IMR-90 (cell line): Measurements from ENCODE around the gene INPP5A. TPM values are rescaled to one million over a fixed set of nuclear protein-coding genes. Genes with fewer than 3 reads are reported as not detected.

Source experiments
- ATAC-seq: fragments of 200-7000 bp; cut with Tn5 transposase; 2 replicates; pipeline ENCODE4 v1.9.1; 2020; ENCODE audit warnings: low read depth, mild to moderate bottlenecking, moderate library complexity
- BruUV-seq: library from RNA; stranded (reverse); fragments of 400-500 nt; replicated peaks from 2 replicates; lab custom pipeline; 2021; lab: Mats Ljungman, UMichigan
- CTCF ChIA-PET: fragments of 300-600 bp; formaldehyde crosslinking; extraction: SDS; loops from one replicate; lab custom pipeline; 2021; ENCODE audit warnings: antibody characterized with exemption; lab: Yijun Ruan, JAX
- POLR2A ChIA-PET: fragments of 300-600 bp; sonication (Branson Sonifier 250); formaldehyde crosslinking; loops from one replicate; lab custom pipeline; 2022; ENCODE audit warnings: antibody characterized with exemption; ENCODE audit not compliant: unreplicated experiment; lab: Charles Lee
- DNase-seq: peaks from one replicate; pipeline ENCODE4 v3.0.0; 2013
- H2AFZ ChIP-seq: replicated peaks from 2 replicates; pipeline ENCODE3; 2013; ENCODE audit warnings: low read length, mild to moderate bottlenecking; ENCODE audit not compliant: poor library complexity
- H2AK5ac ChIP-seq: 2 replicates; pipeline ENCODE4 v1.6.1; 2013; ENCODE audit warnings: low read depth, low read length, inconsistent platforms
- H2AK9ac ChIP-seq: replicated peaks from 2 replicates; pipeline ENCODE3; 2013; ENCODE audit warnings: mild to moderate bottlenecking, low read depth, low read length, moderate library complexity; ENCODE audit not compliant: poor library complexity
- H2BK120ac ChIP-seq: 2 replicates; pipeline ENCODE4 v1.6.1; 2013; ENCODE audit warnings: low read depth, low read length, inconsistent platforms
- H2BK15ac ChIP-seq: 3 replicates; pipeline ENCODE4 v1.6.1; 2013; ENCODE audit warnings: low read depth, low read length, inconsistent platforms
- H2BK20ac ChIP-seq: 2 replicates; pipeline ENCODE4 v1.6.1; 2013; ENCODE audit warnings: low read depth, mild to moderate bottlenecking, inconsistent platforms, low read length, moderate library complexity
- H2BK5ac ChIP-seq: 2 replicates; pipeline ENCODE4 v1.6.1; 2013; ENCODE audit warnings: mild to moderate bottlenecking, low read depth, low read length, inconsistent platforms; ENCODE audit not compliant: poor library complexity, severe bottlenecking
- H3K14ac ChIP-seq: replicated peaks from 2 replicates; pipeline ENCODE4 v1.6.1; 2013; ENCODE audit warnings: low read depth, low read length, inconsistent platforms
- H3K18ac ChIP-seq: 2 replicates; pipeline ENCODE4 v1.6.1; 2013; ENCODE audit warnings: low read depth, low read length, control low read depth
- H3K23ac ChIP-seq: 2 replicates; pipeline ENCODE4 v1.6.1; 2013; ENCODE audit warnings: low read depth, low read length, inconsistent platforms
- H3K27ac ChIP-seq: 2 replicates; pipeline ENCODE4 v1.5.1; 2013; ENCODE audit warnings: mild to moderate bottlenecking, control low read depth, low read length; ENCODE audit not compliant: insufficient read depth
- H3K27me3 ChIP-seq: 2 replicates; pipeline ENCODE4 v1.6.1; 2013; ENCODE audit warnings: low read length; ENCODE audit not compliant: control insufficient read depth, insufficient read depth
- H3K36me3 ChIP-seq: 2 replicates; pipeline ENCODE4 v1.6.1; 2013; ENCODE audit warnings: low read length, mixed read lengths; ENCODE audit not compliant: control insufficient read depth, insufficient read depth
- H3K4ac ChIP-seq: 2 replicates; pipeline ENCODE4 v1.6.1; 2013; ENCODE audit warnings: low read depth, low read length, inconsistent platforms
- H3K4me1 ChIP-seq: 2 replicates; pipeline ENCODE4 v1.6.1; 2013; ENCODE audit warnings: low read length, mixed read lengths; ENCODE audit not compliant: control insufficient read depth, insufficient read depth
- H3K4me2 ChIP-seq: 2 replicates; pipeline ENCODE4 v1.6.1; 2013; ENCODE audit warnings: low read depth, mild to moderate bottlenecking, control low read depth, low read length, moderate library complexity
- H3K4me3 ChIP-seq: 2 replicates; pipeline ENCODE4 v1.5.1; 2013; ENCODE audit warnings: low read depth, mild to moderate bottlenecking, control low read depth, low read length, moderate library complexity; ENCODE audit not compliant: insufficient read depth
- H3K56ac ChIP-seq: 2 replicates; pipeline ENCODE4 v1.6.1; 2013; ENCODE audit warnings: low read length, inconsistent platforms; ENCODE audit not compliant: insufficient read depth; ENCODE audit errors: extremely low read depth
- H3K79me1 ChIP-seq, 2 experiments: 2 replicates each; pipeline ENCODE4 v1.6.1; 2013; ENCODE audit warnings: low read length in 2 of 2, inconsistent platforms in 1 of 2, low read depth in 1 of 2
- H3K9ac ChIP-seq: 2 replicates; pipeline ENCODE4 v1.6.1; 2013; ENCODE audit warnings: low read depth, low read length, control low read depth
- H3K9me1 ChIP-seq: 2 replicates; pipeline ENCODE4 v1.6.1; 2013; ENCODE audit warnings: low read length, inconsistent platforms; ENCODE audit not compliant: insufficient read depth
- H3K9me3 ChIP-seq: 2 replicates; pipeline ENCODE4 v1.6.1; 2013; ENCODE audit warnings: low read length; ENCODE audit not compliant: control insufficient read depth, insufficient read depth
- H4K20me1 ChIP-seq: 2 replicates; pipeline ENCODE4 v1.6.1; 2013; ENCODE audit warnings: low read length, inconsistent platforms; ENCODE audit not compliant: insufficient read depth
- H4K5ac ChIP-seq: 2 replicates; pipeline ENCODE4 v1.6.1; 2013; ENCODE audit warnings: mild to moderate bottlenecking, low read depth, low read length, control low read depth
- H4K8ac ChIP-seq, 2 experiments: 2 replicates each; pipeline ENCODE4 v1.6.1; 2013; ENCODE audit warnings: low read depth in 2 of 2, low read length in 2 of 2, control low read depth in 1 of 2, inconsistent platforms in 1 of 2
- H4K91ac ChIP-seq: 2 replicates; pipeline ENCODE4 v1.6.1; 2013; ENCODE audit warnings: low read depth, low read length, inconsistent platforms; ENCODE audit not compliant: insufficient read depth
- BHLHE40 ChIP-seq: fragments of 150-350 bp; IDR thresholded peaks from 2 replicates; pipeline ENCODE4 v1.6.1; 2016; ENCODE audit warnings: mild to moderate bottlenecking, low read depth, low read length
- CEBPB ChIP-seq: IDR thresholded peaks from 2 replicates; pipeline ENCODE4 v1.6.1; 2012; ENCODE audit warnings: low read depth, low read length, improper control_type of control experiment
- CHD1 ChIP-seq: IDR thresholded peaks from 2 replicates; pipeline ENCODE4 v1.6.1; 2012; ENCODE audit warnings: low read depth, low read length, improper control_type of control experiment
- CTCF ChIP-seq: conservative IDR thresholded peaks from 2 replicates; pipeline ENCODE4 v1.5.1; 2012; ENCODE audit warnings: mild to moderate bottlenecking, low read depth, low read length, improper control_type of control experiment
- FOS ChIP-seq: fragments of 150-350 bp; IDR thresholded peaks from 2 replicates; pipeline ENCODE4 v1.6.1; 2016; ENCODE audit warnings: low read depth, low read length
- MAZ ChIP-seq: IDR thresholded peaks from 2 replicates; pipeline ENCODE4 v1.6.1; 2012; ENCODE audit warnings: low read depth, mild to moderate bottlenecking, low read length, improper control_type of control experiment, moderate library complexity, borderline replicate concordance
- NFE2L2 ChIP-seq: fragments of 150-350 bp; IDR thresholded peaks from 2 replicates; pipeline ENCODE4 v1.6.1; 2016; ENCODE audit warnings: low read depth, mild to moderate bottlenecking, low read length
- POLR2A ChIP-seq: IDR thresholded peaks from 2 replicates; pipeline ENCODE4 v1.6.1; 2012; ENCODE audit warnings: mild to moderate bottlenecking, low read depth, low read length
- RAD21 ChIP-seq: IDR thresholded peaks from 2 replicates; pipeline ENCODE4 v1.6.1; 2012; ENCODE audit warnings: low read length, improper control_type of control experiment
- RCOR1 ChIP-seq: IDR thresholded peaks from 2 replicates; pipeline ENCODE4 v1.6.1; 2012; ENCODE audit warnings: mild to moderate bottlenecking, low read length, improper control_type of control experiment; ENCODE audit not compliant: insufficient replicate concordance
- RFX5 ChIP-seq: IDR thresholded peaks from 2 replicates; pipeline ENCODE4 v1.8.0; 2012; ENCODE audit warnings: low read depth, mild to moderate bottlenecking, low read length, moderate library complexity
- SMC3 ChIP-seq: fragments of 150-350 bp; IDR thresholded peaks from 2 replicates; pipeline ENCODE4 v1.6.1; 2016; ENCODE audit warnings: low read depth, mild to moderate bottlenecking, antibody characterized with exemption, low read length, moderate library complexity
- WGBS, 2 experiments: methylation state at CpG; one replicate each; pipeline versions ENCODE4 v1.1.5 to v1.1.7; 2013; ENCODE audit warnings: missing lambda C conversion rate in 2 of 2; ENCODE audit not compliant: insufficient read length in 1 of 2; ENCODE audit errors: extremely low coverage in 2 of 2; 5-methylcytosine and 5-hydroxymethylcytosine counted together
- dilution Hi-C: fragments of 300-500 bp; cut with HindIII; formaldehyde crosslinking; loops from one replicate; pipeline ENCODE4 v1.14.3; 2018; ENCODE audit warnings: low sequenced_read_pairs; ENCODE audit not compliant: unreplicated experiment
- in situ Hi-C: fragments of 300-500 bp; cut with MboI; formaldehyde crosslinking; loops from 3 replicates; pipeline ENCODE4 v1.14.3; 2019; ENCODE audit warnings: low sequenced_read_pairs, inconsistent platforms, mixed read lengths
- intact Hi-C: fragments of 100-400 bp; cut with micrococcal nuclease; formaldehyde crosslinking; loops from 2 replicates; pipeline ENCODE4 v1.10.0; 2022
- polyA plus RNA-seq, 3 experiments: library from polyadenylated mRNA; depleted of rRNA; stranded (reverse); fragments of >200 nt; gene quantifications; 2 replicates each; pipeline ENCODE4 v1.2.3, GENCODE V29; 2012; ENCODE audit warnings: low replicate concordance in 1 of 3
- total RNA-seq: library from RNA; depleted of rRNA; stranded (reverse); fragments of >200 nt; gene quantifications from 2 replicates; pipeline ENCODE4 v1.2.3, GENCODE V29; 2012
- TF ChIP-seq, protein P1 (sequence below): fragments of 150-350 bp; IDR thresholded peaks from 2 replicates; pipeline ENCODE4 v1.6.1; 2016; ENCODE audit warnings: low read depth, mild to moderate bottlenecking, low read length, moderate library complexity, borderline replicate concordance

The INPP5A gene
- total and polyA plus RNA-seq, 2 of the 4 experiments (the other 2 are of a cell fraction), result 21.4 to 36.7 TPM

DNA sequence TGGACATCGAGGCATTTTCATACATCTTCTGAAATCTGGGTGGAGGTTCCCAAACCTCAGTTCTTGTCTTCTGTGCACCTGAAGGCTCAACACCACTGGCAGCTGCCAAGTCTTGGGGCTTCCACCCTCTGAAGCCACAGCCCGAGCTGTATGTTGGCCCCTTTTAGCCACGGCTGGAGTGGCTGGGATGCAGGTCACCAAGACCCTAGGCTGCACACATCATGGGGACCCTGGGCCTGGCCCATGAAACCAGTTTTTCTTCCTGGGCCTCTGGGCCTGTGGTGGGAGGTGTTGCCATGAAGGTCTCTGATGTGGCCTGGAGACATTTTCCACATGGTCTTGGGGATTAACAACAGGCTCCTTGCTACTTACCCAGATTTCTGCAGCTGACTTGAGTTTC is 62.1 kb downstream of the INPP5A start:
- H4K20me1 ChIP-seq, result peaks cover 59% of the 10 kb centered on the region
- no peak overlapping the region for H2BK15ac ChIP-seq

More for the DNA sequence above, 62.1 kb downstream of the INPP5A start:
- H2BK120ac ChIP-seq, result no peak overlapping the region
- H2AK5ac ChIP-seq, result no peak overlapping the region
- no peak overlapping the region for H4K8ac ChIP-seq
- no peaks in the 10 kb centered on the region for H3K36me3 ChIP-seq
- H2BK5ac ChIP-seq, result no peak overlapping the region
- H3K27ac ChIP-seq, result no peak overlapping the region
- WGBS, 2 experiments, result no CpG with 5 or more reads among the region's 3 CpGs
- H3K9me3 ChIP-seq, result peaks cover 2% of the 10 kb centered on the region; the same call in 1 of the 2 replicates
- H3K56ac ChIP-seq, result no peak overlapping the region
- CTCF ChIA-PET, result no interaction called here
- POLR2A ChIA-PET, result no interaction called here
- H3K4ac ChIP-seq, result no peak overlapping the region
- ATAC-seq (no peak), DNase-seq (no peak)
- intact Hi-C loops, result no loop called here
- dilution Hi-C loops, result no loop called here
- H3K4me2 ChIP-seq, result no peak overlapping the region
- H3K4me1 ChIP-seq, result peaks cover 3% of the 10 kb centered on the region
- H2AK9ac ChIP-seq, result no peak overlapping the region
- H3K9me1 ChIP-seq, result peaks cover 11% of the 10 kb centered on the region
- no peak overlapping the region for H3K4me3 ChIP-seq
- no peak overlapping the region for H3K18ac ChIP-seq
- H4K91ac ChIP-seq, result no peak overlapping the region
- TF ChIP-seq CTCF (no peak), NFE2L2 (no peak), RAD21 (no peak), CHD1 (no peak), RFX5 (no peak), FOS (no peak), CEBPB (no peak), SMC3 (no peak), BHLHE40 (no peak), POLR2A (no peak), MAZ (no peak), RCOR1 (no peak)
- TF ChIP-seq, protein P1, sequence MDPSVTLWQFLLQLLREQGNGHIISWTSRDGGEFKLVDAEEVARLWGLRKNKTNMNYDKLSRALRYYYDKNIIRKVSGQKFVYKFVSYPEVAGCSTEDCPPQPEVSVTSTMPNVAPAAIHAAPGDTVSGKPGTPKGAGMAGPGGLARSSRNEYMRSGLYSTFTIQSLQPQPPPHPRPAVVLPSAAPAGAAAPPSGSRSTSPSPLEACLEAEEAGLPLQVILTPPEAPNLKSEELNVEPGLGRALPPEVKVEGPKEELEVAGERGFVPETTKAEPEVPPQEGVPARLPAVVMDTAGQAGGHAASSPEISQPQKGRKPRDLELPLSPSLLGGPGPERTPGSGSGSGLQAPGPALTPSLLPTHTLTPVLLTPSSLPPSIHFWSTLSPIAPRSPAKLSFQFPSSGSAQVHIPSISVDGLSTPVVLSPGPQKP, result no peak
- BruUV-seq, result no TSS peak
- H2AFZ ChIP-seq, result no peak overlapping the region
- in situ Hi-C loops, result no loop called here
- no peak overlapping the region for H3K14ac ChIP-seq
- H3K9ac ChIP-seq, result no peak overlapping the region
- H3K79me1 ChIP-seq, result peaks cover 38 to 41% of the 10 kb centered on the region in 2 experiments
- no peak overlapping the region for H4K5ac ChIP-seq
- no peak overlapping the region for H2BK20ac ChIP-seq
- no peak overlapping the region for H3K23ac ChIP-seq
- H3K27me3 ChIP-seq, result peaks cover 4% of the 10 kb centered on the region; the same call in 1 of the 2 replicates
